NCI-H1417 treated with DMSO at 0.1 percent for 48 hours (cell line): ENCODE measurements around the gene CREBL2.
"Not testable (repeated sequence)": the region's sequence is repeated elsewhere in the genome, so short reads cannot be mapped to it uniquely, and the experiment has no call there.

Experiments
- DNase-seq: peaks from one replicate; lab custom pipeline; 2025; lab: John Stamatoyannopoulos, UW

Gene CREBL2

GRCh38 chr12:12598864-12599263 is 12.8 kb upstream of the CREBL2 start:
- DNase-seq, result no peak

GRCh38 chr12:12599750-12600643 is 11.7 kb upstream of the CREBL2 start:
- DNase-seq, result no peak

GRCh38 chr12:12600659-12601058 is 11.0 kb upstream of the CREBL2 start:
- no peak for DNase-seq

- no peak for DNase-seq
Observed at GRCh38 chr12:12604740-12605139, 6.9 kb upstream of the CREBL2 start.

- no peak for DNase-seq
Observed at GRCh38 chr12:12606781-12607589, 4.7 kb upstream of the CREBL2 start.

- no peak for DNase-seq
Observed at GRCh38 chr12:12608557-12608957, 3.1 kb upstream of the CREBL2 start.

GRCh38 chr12:12609692-12610091 is 2.0 kb upstream of the CREBL2 start:
- no peak for DNase-seq

- no peak for DNase-seq
Observed at GRCh38 chr12:12610711-12611110, 965 bp upstream of the CREBL2 start.

GRCh38 chr12:12612358-12612757 is 682 bp downstream of the CREBL2 start:
- no peak for DNase-seq

- DNase-seq, result no peak
Observed at GRCh38 chr12:12613344-12613743, 1.7 kb downstream of the CREBL2 start.

GRCh38 chr12:12614342-12614741 is 2.7 kb downstream of the CREBL2 start:
- DNase-seq, result no peak

- DNase-seq, result no peak
Observed at GRCh38 chr12:12616512-12617310, 5.0 kb downstream of the CREBL2 start.

GRCh38 chr12:12618064-12618463 is 6.4 kb downstream of the CREBL2 start:
- DNase-seq, result not testable (repeated sequence)

- no peak for DNase-seq
Observed at GRCh38 chr12:12620730-12621315, 9.1 kb downstream of the CREBL2 start.

- no peak for DNase-seq
Observed at GRCh38 chr12:12622418-12622817, 10.7 kb downstream of the CREBL2 start.

GRCh38 chr12:12624498-12624992 is 12.9 kb downstream of the CREBL2 start:
- no peak for DNase-seq

GRCh38 chr12:12626471-12626870 is 14.8 kb downstream of the CREBL2 start:
- no peak for DNase-seq

GRCh38 chr12:12627308-12627827 is 15.7 kb downstream of the CREBL2 start:
- no peak for DNase-seq

- no peak for DNase-seq
Observed at GRCh38 chr12:12628013-12628412, 16.3 kb downstream of the CREBL2 start.

- DNase-seq, result no peak
Observed at GRCh38 chr12:12630850-12631249, 19.2 kb downstream of the CREBL2 start.

- DNase-seq, result no peak
Observed at GRCh38 chr12:12635651-12636050, 24.0 kb downstream of the CREBL2 start.
